Chondrocyte (in vitro differentiated cells): ENCODE measurements around the gene MTUS2. TPM values are rescaled to one million over a fixed set of nuclear protein-coding genes. Genes with fewer than 3 reads are reported as not detected.

Experiments used
- DNase-seq: peaks from one replicate; pipeline ENCODE4 v3.0.0; 2021; ENCODE audit warnings: mixed read lengths, low spot score
- H3K27ac Mint-ChIP-seq: one replicate; pipeline ENCODE4 v1.8.0; 2021; ENCODE audit warnings: mild to moderate bottlenecking, moderate library complexity, mixed read lengths; ENCODE audit not compliant: unreplicated experiment
- H3K27me3 Mint-ChIP-seq: 2 replicates; pipeline ENCODE4 v1.8.0; 2021; ENCODE audit warnings: low read depth, mixed read lengths
- H3K36me3 Mint-ChIP-seq: 2 replicates; pipeline ENCODE4 v1.8.0; 2021; ENCODE audit warnings: low read depth, mixed read lengths
- H3K4me1 Mint-ChIP-seq: 2 replicates; pipeline ENCODE4 v1.8.0; 2021; ENCODE audit warnings: low read depth, mild to moderate bottlenecking, mixed read lengths
- H3K4me3 Mint-ChIP-seq: one replicate; pipeline ENCODE4 v1.8.0; 2021; ENCODE audit warnings: mild to moderate bottlenecking, moderate library complexity, mixed read lengths; ENCODE audit not compliant: unreplicated experiment
- H3K9me3 Mint-ChIP-seq: 2 replicates; pipeline ENCODE4 v1.8.0; 2021; ENCODE audit warnings: low read depth, mixed read lengths
- total RNA-seq: library from RNA; stranded (reverse); gene quantifications from 3 replicates; pipeline ENCODE4 v1.2.1, GENCODE V29; 2021
- TF ChIP-seq, protein P1 (sequence below): fragments of 200-600 bp; sonication (generic); IDR thresholded peaks from 2 replicates; pipeline ENCODE4 v1.5.0; 2021; ENCODE audit warnings: antibody characterized with exemption, mild to moderate bottlenecking, moderate library complexity

Gene MTUS2
- total RNA-seq, 1 donor from 2014 or later, result 1.2 TPM

DNA sequence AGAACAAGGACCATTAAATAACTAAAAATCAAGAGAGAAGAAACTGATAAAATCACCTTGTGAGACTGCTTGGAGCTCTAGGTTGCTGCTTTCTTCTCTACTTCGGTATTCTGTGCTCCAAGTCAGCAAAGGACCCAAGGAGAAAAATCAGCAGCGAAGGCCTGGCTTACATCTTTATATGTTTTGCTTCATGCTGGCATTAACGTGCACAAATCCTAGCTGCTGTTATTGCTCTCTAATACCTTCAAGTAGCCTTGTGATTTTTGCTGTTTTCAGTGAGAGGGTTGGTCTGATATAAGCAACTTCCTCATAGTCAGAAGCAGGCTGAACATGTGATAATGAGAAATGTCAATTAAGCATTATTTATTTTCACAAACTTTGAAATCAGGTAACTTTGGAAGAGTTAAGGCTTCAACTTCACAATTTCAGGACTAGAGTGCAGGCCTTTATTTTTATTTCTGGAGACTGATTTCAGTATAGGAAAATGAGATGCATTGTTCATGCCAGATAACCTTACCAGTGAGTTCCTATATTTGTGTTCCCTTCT, 410.2 kb downstream of the MTUS2 start:
- H3K9me3 Mint-ChIP-seq, result no peaks in the 10 kb centered on the region
- TF ChIP-seq, protein P1, sequence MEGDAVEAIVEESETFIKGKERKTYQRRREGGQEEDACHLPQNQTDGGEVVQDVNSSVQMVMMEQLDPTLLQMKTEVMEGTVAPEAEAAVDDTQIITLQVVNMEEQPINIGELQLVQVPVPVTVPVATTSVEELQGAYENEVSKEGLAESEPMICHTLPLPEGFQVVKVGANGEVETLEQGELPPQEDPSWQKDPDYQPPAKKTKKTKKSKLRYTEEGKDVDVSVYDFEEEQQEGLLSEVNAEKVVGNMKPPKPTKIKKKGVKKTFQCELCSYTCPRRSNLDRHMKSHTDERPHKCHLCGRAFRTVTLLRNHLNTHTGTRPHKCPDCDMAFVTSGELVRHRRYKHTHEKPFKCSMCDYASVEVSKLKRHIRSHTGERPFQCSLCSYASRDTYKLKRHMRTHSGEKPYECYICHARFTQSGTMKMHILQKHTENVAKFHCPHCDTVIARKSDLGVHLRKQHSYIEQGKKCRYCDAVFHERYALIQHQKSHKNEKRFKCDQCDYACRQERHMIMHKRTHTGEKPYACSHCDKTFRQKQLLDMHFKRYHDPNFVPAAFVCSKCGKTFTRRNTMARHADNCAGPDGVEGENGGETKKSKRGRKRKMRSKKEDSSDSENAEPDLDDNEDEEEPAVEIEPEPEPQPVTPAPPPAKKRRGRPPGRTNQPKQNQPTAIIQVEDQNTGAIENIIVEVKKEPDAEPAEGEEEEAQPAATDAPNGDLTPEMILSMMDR, result no peak
- H3K4me1 Mint-ChIP-seq, result no peaks in the 10 kb centered on the region
- H3K27me3 Mint-ChIP-seq, result peaks cover 10% of the 10 kb centered on the region
- H3K4me3 Mint-ChIP-seq, result no peak overlapping the region
- no peak for DNase-seq
- H3K27ac Mint-ChIP-seq, result no peak overlapping the region
- H3K36me3 Mint-ChIP-seq, result no peaks in the 10 kb centered on the region

DNA sequence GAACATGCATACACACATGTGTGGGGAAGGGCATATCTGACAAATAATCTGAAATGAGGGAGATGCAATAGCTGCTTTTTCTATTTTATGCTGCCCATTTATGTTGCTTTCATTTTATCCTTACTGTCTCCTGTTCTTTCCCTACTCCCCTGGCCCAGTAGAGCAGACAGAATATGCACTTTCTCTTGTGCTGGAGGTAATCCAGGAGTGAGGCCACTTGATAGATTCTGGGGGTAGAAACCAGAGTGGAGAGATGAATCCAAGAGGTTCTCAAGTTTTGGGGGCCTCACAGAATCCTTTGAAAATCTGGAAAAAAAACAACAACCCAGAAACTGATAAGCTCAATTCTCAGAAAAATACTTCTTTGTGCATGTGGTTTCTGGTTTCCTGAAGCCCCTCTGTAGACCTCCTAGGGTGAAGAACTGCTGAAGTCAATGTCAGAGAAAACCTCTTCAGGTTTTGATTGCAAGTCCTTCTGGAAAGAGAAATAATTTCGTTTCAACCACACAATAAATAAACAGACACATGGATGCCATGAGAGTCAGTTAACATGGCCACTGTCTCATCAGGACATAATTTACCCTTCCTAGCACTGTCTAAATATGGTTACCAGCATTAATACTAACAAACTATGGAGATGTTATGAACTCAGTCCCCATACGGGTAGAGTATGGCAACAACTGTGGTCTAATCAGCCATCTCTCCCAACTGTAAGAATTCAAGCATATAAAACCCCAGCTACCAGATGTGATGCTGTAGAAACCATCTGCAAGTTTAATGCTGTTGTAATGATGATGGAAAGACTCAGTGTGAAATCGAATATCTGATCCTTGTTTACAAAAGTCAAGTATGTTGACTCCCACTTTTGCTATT, 419.8 kb downstream of the MTUS2 start:
- H3K4me1 Mint-ChIP-seq, result no peaks in the 10 kb centered on the region

DNA sequence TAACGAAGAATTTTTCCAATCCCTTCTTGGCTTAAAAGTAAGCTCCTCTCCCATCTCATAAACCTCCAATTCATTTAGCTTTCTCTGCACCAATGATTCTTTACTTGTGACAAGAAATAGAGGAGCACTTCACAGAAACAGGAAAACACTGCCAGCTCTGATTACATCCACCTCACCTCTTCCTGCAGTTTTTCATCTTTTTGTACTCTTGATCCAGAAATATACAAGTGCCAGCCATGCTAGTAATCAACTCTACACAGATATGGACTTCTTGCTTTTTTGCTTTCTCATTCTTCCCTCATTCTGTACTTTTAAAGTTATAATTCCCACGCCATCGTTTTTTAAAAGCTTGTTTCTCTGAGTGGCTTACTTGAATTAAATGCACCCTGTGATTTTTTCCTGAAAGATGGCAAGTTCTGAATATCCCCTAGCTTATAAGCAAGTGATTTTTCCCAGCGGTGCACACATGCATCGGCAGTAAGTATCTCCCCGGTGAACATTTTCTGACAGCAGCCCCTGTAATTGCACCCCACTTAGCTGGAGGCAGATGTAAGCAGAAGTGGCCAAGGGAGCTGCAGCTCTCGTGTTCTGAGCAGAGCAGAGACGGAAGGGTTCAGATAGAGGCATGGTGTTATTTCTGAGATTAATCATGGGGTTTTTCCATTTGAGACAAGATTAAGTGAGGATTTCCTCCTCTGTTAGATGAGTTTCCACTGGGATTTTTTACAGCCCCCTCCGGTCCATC, 434.7 kb downstream of the MTUS2 start:
- no peak overlapping the region for H3K4me3 Mint-ChIP-seq
- no peak overlapping the region for H3K27ac Mint-ChIP-seq
- DNase-seq, result no peak
- no peaks in the 10 kb centered on the region for H3K4me1 Mint-ChIP-seq
- H3K9me3 Mint-ChIP-seq, result peaks cover 6% of the 10 kb centered on the region
- peaks cover 5% of the 10 kb centered on the region for H3K27me3 Mint-ChIP-seq
- no peaks in the 10 kb centered on the region for H3K36me3 Mint-ChIP-seq
- TF ChIP-seq, protein P1, result no peak

More for the DNA sequence above, 419.8 kb downstream of the MTUS2 start:
- no peak for DNase-seq
- H3K36me3 Mint-ChIP-seq, result no peaks in the 10 kb centered on the region
- peaks cover 16% of the 10 kb centered on the region for H3K27me3 Mint-ChIP-seq
- H3K9me3 Mint-ChIP-seq, result peaks cover 4% of the 10 kb centered on the region
- H3K27ac Mint-ChIP-seq, result no peak overlapping the region
- TF ChIP-seq, protein P1, result no peak
- H3K4me3 Mint-ChIP-seq, result no peak overlapping the region

DNA sequence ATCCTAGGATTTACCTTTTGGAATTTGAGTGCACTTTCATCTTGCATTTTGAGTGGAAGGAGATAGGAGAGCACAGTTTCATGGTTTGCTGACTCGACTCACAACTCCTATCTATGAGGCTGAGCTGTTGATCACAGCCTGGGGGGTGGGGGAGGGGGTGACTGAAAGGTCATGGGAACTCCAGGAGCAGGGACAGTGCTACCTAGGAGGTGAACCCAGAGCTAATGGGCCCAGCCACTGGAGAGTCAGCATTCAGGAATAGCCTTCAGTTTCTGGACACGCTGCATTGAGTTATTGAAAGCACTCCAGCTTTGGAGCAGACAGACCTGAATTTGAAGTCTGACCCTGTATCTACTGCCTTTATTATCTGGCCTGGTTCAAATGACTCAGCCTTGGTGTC, 435.4 kb downstream of the MTUS2 start:
- TF ChIP-seq, protein P1, result no peak
- Mint-ChIP-seq H3K4me3 (no peak overlapping the region), H3K4me1 (no peaks in the 10 kb centered on the region), H3K36me3 (no peaks in the 10 kb centered on the region), H3K9me3 (peaks cover 6% of the 10 kb centered on the region), H3K27me3 (peaks cover 5% of the 10 kb centered on the region), H3K27ac (no peak overlapping the region)
- no peak for DNase-seq

DNA sequence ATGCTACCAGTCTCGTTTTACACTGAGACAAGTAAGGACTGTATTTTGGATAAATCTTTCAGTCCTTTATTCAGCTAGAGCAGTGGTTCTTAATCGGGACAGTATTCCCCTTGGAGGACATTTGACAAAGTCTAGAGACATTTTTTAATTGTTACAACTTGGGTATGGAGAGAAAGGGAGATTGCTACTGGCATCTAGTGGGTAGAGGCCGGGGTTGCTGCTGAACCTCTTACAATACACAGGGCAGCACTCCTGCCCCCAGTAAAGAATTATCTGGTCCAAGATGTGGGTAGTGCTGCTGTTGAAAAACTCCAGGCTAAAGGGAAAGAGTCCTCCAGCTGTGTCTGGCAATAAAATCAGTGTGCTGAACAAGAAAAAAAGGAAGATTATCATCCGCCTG, 440.5 kb downstream of the MTUS2 start:
- Mint-ChIP-seq H3K4me3 (no peak overlapping the region), H3K9me3 (peaks cover 15% of the 10 kb centered on the region), H3K36me3 (no peaks in the 10 kb centered on the region), H3K4me1 (no peaks in the 10 kb centered on the region), H3K27me3 (peaks cover 3% of the 10 kb centered on the region), H3K27ac (no peak overlapping the region)
- DNase-seq, result no peak
- TF ChIP-seq, protein P1, result no peak
